ENCODE results near the gene INTS6. TPM values are rescaled to one million over a fixed set of nuclear protein-coding genes. Genes with fewer than 3 reads are reported as not detected.

INTS6 gene
- total RNA-seq, 1 donor, result 69.1 TPM

DNA sequence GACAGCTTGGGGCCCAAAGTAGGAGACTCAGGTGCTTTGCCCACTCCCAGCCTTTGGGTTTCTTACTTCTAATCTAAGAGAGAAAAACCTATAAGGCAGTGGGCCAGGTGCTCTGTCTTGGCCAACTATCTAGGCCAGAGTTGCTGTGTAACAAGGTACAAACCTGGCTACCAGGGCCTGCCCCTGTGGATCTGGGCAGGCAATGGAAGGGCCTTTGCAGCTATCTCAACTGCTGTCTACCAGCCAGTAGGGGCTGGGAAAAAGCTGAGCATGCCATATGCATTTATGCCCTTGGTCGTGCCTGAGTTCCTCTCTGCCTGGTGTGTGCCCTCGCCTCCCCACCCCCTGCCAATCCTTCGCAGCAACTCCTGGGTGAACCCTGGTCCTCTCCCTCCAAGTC lies 130.0 kb downstream of the INTS6 start:
- DNase-seq (ENCODE audit: low read depth), result no peak
- no peak overlapping the region for H3K4me3 ChIP-seq (ENCODE audit: low read depth, low read length)
- TF ChIP-seq CTCF (IDR thresholded peaks at IDR 0.05; ENCODE audit: insufficient read depth, low read depth, low read length), result no peak

DNA sequence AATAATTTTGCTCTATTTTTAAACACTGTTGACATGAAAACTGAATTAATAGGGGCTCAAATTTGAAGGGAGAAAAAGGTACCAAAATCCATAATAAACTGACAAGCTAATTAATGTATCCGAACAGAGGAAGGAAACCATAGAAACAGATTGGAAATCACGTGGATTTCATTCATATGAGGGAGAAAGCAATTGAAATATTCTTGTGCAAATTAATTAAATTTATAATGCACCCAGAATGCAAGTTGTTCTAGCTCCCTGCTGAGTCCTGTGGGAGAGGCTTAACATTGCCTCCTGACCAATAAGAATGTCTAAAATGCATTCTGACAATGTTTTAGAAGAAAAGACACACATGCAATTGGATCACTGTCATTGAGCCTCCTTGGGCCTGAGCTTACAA lies 131.0 kb downstream of the INTS6 start:
- H3K4me3 ChIP-seq (ENCODE audit: low read depth, low read length), result no peak overlapping the region
- no peak for DNase-seq (ENCODE audit: low read depth)
- TF ChIP-seq CTCF (IDR thresholded peaks at IDR 0.05; ENCODE audit: insufficient read depth, low read depth, low read length), result no peak

DNA sequence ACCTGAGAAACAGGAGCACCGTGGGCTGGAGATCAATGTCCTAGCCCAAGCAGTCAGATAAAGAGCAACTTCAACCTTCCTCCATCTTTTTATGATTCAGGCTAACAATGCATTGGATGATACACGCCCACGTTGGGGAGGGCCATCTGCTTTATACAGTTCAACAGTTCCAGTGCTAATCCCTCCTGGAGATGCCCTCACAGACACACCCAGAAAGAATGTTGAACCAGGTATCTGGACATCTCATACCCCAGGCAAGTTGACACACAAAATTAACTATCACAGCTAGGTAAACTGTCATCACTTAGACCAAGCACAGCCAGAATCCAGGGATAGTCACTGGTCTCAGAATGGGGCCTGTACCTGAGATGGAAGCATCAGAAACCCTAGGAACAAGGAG lies 134.0 kb downstream of the INTS6 start:
- DNase-seq (ENCODE audit: low read depth), result no peak
- TF ChIP-seq CTCF (IDR thresholded peaks at IDR 0.05; ENCODE audit: insufficient read depth, low read depth, low read length), result no peak
- H3K4me3 ChIP-seq (ENCODE audit: low read depth, low read length), result no peak overlapping the region

GRCh38 chr13:51318015-51318414 lies 134.8 kb downstream of the INTS6 start:
- H3K4me3 ChIP-seq (ENCODE audit: low read depth, low read length), result no peak overlapping the region
- TF ChIP-seq CTCF (IDR thresholded peaks at IDR 0.05; ENCODE audit: insufficient read depth, low read depth, low read length), result no peak
- DNase-seq (ENCODE audit: low read depth), result no peak

DNA sequence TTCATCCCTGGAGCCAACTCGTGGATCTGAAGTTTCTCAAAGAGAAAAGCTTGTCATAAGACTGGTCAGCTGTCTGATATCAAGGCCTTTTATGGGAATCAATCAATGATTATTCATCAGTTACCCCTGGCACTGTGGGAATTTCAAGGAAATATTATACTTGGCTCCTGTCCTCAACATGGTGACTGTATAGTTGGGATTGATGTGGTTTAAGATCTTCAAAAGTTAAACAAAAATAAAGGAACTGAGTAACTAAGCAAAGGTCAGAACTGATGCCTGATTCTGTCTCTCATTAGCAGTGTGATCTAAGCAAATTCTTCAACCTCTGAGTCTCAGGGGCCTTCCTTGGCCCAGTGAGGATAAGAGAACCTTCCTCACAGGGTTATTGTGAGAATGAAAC lies 135.6 kb downstream of the INTS6 start:
- no peak for DNase-seq (ENCODE audit: low read depth)

DNA sequence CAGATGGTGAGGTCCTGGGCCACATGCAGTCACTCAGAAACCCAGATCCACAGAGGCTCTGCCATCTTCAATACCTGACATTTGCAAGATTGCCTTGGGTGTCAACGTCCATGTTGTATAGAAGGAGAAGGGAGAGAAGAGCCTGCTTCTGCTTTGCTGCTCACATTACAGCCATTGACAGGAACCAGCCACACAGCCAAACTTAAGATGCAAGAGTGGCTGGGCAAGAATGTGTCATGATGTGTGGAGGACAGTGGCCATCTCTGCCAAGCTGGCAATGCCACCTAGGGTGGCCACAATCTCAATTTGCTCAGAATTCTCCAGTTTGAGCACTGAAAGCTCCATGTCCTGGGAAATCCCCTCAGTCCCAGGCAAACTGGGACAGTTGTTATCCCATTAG lies 139.2 kb downstream of the INTS6 start:
- TF ChIP-seq CTCF (IDR thresholded peaks at IDR 0.05; ENCODE audit: insufficient read depth, low read depth, low read length), result no peak
- no peak for DNase-seq (ENCODE audit: low read depth)
- H3K4me3 ChIP-seq (ENCODE audit: low read depth, low read length), result no peak overlapping the region

More for the DNA sequence above, 135.6 kb downstream of the INTS6 start:
- TF ChIP-seq CTCF (IDR thresholded peaks at IDR 0.05; ENCODE audit: insufficient read depth, low read depth, low read length), result no peak
- no peak overlapping the region for H3K4me3 ChIP-seq (ENCODE audit: low read depth, low read length)

- H3K4me3 ChIP-seq (ENCODE audit: low read depth, low read length), result no peak overlapping the region
- DNase-seq (ENCODE audit: low read depth), result no peak
- TF ChIP-seq CTCF (IDR thresholded peaks at IDR 0.05; ENCODE audit: insufficient read depth, low read depth, low read length), result no peak
Observed at GRCh38 chr13:51311957-51312520, 140.8 kb downstream of the INTS6 start.
